HTR-8/SVneo (cell line): ENCODE data around the gene SEZ6.

ENCODE experiments used
- DNase-seq: peaks from one replicate; pipeline ENCODE4 v3.0.0; 2011; ENCODE audit warnings: low spot score, mixed read lengths; ENCODE audit not compliant: insufficient read length
- FAIRE-seq: peaks from 2 replicates; lab custom pipeline; 2011; peaks lifted over from hg19 to GRCh38; lab: Jason Lieb, UNC

SEZ6 gene

DNA sequence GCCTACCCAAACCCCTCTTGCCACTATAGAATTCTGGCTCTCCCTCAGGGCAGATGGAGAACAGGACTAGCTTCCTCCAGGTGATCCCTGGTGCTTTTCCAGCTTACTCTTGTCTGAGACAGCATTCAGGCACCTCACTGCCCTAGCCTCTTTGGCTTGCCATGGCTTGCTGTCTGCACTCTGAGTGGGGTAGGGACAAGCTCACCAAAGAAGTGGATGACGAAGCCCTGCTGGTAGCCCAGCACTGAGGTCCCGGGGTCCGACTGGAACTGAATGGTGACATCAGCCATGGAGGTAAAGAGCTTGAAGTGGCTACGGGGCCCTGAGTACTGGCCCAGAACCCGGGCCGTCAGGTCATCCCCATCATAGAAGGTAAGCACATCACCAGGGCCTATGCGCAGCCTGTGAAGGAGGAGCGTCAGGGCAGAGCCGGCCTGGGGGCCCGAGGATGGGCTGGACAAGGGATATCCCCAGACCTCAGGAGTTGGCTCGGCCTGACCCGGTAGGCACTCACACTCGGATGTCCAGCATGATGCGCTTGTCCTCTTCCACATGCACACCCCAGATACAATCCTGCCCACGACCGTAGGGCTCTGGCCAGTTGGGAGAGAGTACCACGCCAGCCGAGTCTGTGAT, 46.9 kb downstream of the SEZ6 start:
- DNase-seq (no peak), FAIRE-seq (no peak)

DNA sequence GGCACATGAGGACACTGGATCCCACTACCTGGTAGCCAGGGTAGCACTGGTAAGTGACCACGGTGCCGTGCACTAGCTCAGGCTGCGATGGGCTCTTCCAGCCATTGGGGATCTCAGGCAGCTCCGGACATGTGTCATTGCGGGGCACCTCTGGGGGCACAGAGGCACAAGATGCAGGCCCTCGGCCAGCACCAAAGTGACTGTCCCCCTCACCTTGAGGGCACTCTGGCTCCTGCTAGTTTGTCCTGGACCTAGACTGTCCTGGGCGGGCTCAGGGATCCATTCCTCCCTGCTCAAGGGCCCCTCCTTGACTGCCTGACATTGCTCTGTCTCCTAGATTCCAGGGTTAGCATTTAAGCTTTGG, 47.9 kb downstream of the SEZ6 start:
- FAIRE-seq (no peak), DNase-seq (no peak)

- no peak for FAIRE-seq
- no peak for DNase-seq
These were observed 48.4 kb downstream of the SEZ6 start for GRCh38 chr17:28957277-28957991.

GRCh38 chr17:28956861-28957260, 49.0 kb downstream of the SEZ6 start:
- DNase-seq = no peak
- FAIRE-seq = no peak

DNA sequence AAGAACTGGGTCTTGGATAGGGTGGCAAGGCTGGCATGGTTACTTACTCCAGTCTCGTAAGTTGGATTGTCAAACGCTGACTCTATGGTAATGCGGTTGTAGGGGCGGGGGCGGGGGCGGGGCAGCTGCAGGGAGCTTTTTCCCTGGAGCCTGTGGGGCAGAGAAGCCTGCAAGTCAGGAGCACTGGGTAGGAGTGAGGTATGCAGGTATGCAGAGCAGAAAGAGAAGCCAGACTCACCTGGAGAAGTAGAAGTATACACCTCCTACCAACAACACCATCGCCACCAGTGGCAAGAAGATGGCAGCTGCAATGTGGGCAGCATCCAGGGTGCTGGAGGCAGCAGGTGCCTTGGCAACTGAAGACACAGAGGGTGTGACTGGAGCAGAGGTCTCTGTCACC, 49.7 kb downstream of the SEZ6 start:
- DNase-seq (no peak), FAIRE-seq (no peak)

GRCh38 chr17:28955408-28955807, 50.4 kb downstream of the SEZ6 start:
- no peak for FAIRE-seq
- no peak for DNase-seq

DNA sequence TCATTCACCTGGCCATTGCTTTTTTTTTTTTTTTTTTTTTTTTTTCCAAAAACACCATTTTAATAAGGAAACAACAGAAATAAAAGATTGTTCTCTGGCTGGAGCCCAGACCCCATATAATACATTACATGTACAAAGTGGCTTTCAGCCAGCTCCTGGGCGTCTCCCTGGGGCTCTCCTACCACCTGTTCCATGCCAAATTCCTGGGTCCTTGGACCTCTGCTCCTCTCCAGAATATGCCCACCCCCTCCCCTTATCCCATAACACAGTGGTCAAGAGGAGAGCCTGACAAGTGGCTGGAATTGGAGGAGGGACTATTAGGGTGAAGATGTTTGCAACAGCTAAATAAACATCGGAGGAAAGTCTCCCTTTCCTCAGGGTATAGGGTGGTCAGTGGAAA, 50.9 kb downstream of the SEZ6 start:
- DNase-seq = no peak
- FAIRE-seq = no peak

- peak; percentile 63 for DNase-seq
- FAIRE-seq = no peak
These were observed 52.3 kb downstream of the SEZ6 start for GRCh38 chr17:28953444-28954118.

GRCh38 chr17:28951991-28952975, 53.5 kb downstream of the SEZ6 start:
- DNase-seq (peak; percentile 98), FAIRE-seq (peak; percentile 96)

DNA sequence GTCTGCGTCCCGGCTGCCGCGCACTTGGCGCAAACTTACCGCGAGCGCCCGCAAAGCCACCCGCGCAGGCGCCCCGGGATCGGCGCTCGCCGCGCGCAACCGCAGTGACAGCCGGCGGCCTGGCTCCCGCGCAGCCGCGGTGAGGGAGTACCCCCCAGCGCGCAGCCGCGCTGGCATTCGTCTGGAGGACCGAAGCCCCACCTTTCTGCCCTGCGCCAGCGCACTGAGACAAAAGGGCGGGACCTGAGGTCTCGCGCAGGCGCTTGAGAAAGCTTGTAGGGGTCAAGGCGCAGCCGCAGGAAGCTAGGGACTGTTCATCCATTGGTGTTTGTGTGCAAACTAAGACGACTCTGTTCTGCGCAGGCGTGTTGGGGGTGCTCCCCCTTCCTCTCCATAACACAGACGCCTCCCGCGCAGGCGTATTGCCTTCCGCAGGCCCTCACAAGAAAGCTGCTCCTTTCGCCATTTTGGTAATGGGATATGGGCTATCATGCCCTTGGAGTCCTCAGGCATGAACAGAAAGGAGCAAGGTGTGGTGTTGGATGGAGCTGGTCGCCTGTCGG, 54.3 kb downstream of the SEZ6 start, which contains the start of gene PHF12:
PHF12 (minus strand) TSS at position 91 of the 563 bp plus-strand sequence. CDS start 558 bp downstream, outside the sequence.
- FAIRE-seq = peak; percentile 92

DNA sequence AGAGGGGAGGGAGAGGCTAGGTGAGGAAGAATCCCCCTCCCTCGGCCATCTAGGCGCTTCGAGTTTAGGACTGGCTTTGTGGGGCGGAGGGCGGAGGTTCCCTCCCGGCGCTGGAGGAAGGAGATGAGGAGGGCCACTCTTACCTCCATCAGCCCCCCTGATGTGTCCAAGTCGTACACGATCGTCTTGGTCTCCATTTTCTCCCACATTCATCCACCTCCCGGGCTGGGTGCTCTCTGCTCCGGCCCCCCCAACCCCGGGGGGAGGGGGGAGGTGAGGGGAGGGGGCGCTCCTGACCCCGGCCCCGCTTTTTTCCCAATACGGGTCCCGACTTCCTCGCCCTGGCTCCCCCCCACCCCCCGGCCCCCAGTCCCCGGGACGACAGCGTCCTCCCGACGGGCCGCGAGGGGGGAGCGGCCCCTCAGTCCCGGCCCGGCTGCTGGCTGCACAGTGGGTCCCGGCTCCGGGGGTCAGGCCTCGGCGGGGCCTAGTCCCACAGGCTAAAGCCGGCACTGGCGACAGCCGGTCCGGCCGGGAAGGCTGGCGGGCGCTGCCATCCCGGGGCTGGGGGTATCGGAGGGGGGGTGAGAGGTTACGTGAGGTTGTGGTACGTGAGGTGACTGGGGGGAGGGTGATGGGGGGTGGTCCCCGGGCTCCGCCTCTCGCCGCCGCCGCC, 54.9 kb downstream of the SEZ6 start:
- DNase-seq = no peak
- FAIRE-seq = no peak

More for the DNA sequence above, 54.3 kb downstream of the SEZ6 start, which contains the start of gene PHF12:
- DNase-seq = peak; percentile 99

DNA sequence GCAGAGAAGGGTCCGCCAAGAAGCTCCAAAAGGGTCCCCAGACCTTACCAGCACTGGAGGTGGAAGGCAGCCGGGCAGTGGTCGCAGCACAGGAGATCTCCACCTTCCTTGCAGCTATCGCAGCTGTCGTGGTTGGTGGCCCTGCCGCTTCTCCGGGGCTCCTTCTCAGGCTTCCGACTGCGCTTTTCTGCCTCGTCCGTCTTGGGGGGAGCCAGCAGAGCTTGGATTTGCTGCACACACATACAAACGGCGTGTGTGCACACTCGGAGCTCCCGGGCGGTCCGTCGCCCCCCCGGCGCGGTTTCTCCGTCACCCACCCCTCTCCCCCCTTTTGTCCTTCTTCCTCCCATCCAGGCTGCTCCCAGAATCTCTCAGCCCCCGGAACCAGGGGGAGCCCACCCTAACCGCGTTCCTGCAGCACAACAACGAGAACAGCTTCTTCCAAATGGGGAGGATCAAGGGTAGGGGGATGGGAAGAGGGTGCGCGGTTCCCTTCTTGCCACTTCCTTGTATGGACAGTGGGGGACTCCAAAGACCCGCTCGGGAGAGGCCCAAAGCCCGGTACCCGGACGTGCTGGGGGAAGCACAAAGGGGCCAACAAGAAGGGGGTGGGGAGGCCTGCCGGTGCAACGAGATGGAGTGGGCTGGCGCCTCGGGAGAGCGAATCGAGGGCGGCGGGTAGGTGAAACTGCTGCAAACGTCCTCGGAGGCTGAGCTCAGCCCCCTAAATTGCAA, 55.6 kb downstream of the SEZ6 start:
- no peak for FAIRE-seq
- DNase-seq = no peak

- FAIRE-seq (no peak), DNase-seq (no peak)
These were observed 56.4 kb downstream of the SEZ6 start for GRCh38 chr17:28949185-28950016.

DNA sequence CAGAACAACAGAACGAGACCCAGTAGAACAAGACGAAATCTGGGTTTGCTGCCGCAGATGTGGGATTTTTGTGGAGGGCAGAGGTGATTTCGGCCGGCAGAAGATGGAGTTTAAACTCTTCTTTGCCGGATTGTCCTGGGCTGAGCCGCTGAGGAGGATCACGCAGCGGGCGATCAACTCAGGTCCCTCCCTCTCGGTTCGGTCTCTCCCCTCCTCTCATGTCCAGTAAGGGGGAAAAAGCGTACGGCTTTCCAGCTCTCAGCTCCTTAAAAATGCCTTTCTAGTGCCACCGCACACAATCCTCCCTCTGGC, 57.0 kb downstream of the SEZ6 start:
- FAIRE-seq (no peak), DNase-seq (no peak)

DNA sequence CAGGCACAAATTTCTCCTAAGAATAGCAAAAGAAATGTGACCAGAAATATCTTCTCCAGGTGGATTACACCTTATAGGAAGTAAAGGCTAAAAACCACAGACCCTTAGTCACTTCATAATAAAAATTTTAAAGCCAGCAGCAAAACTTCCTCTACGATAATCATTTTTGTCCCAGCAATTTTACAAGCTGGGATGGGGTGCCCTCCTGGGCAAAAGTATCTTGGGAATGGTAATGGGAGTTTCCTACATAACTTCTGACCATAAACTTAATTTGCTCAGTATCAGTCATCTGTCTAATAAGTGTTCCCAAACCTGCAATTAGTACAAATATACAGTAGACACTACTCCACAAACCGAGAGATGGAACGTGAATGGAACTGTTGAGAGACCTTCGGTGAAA, 57.5 kb downstream of the SEZ6 start:
- FAIRE-seq (no peak), DNase-seq (no peak)

- FAIRE-seq (no peak), DNase-seq (no peak)
These were observed 58.2 kb downstream of the SEZ6 start for GRCh38 chr17:28947639-28948038.

DNA sequence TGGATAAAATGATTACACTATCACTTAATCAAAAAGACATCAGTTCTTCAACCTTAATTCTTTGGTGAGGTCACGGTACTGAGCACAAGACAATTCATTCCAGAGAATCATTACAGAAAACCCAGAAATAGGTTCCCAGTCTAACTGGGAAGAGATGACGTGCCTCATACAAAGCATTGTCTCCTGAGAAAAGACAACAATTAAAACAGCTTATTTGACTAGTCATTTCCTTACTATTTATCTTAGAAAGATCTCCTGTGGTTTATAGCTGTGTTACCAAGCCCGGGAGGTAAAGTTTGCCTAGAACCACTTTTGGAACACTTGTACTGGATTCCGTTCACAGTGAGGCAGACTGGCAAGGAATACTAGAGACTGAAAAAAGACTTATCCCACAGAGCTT, 59.6 kb downstream of the SEZ6 start:
- FAIRE-seq (no peak), DNase-seq (no peak)
